GM12878 (cell line): ENCODE measurements around the gene CNGB1. TPM values are rescaled to one million over a fixed set of nuclear protein-coding genes. Genes with fewer than 3 reads are reported as not detected.

Source experiments
- BRCA1 ChIP-seq: IDR thresholded peaks from 2 replicates; pipeline ENCODE4 v1.6.1; 2011; ENCODE audit warnings: low read depth, low read length, improper control_type of control experiment
- CBX3 ChIP-seq: fragments of 200-600 bp; sonication (generic); IDR thresholded peaks from 2 replicates; pipeline ENCODE4 v1.6.1; 2016; ENCODE audit warnings: low read depth, borderline replicate concordance
- CBX5 ChIP-seq: sonication (generic); IDR thresholded peaks from 2 replicates; pipeline ENCODE4 v1.6.1; 2016; ENCODE audit warnings: low read depth, moderate library complexity, mild to moderate bottlenecking, inconsistent platforms
- CHD1 ChIP-seq: IDR thresholded peaks from 2 replicates; pipeline ENCODE4 v1.6.1; 2012; ENCODE audit warnings: low read depth, low read length, improper control_type of control experiment
- EED ChIP-seq: sonication (generic); IDR thresholded peaks from 2 replicates; pipeline ENCODE4 v1.6.1; 2016; ENCODE audit warnings: antibody characterized with exemption, low read depth
- FOXK2 ChIP-seq: fragments of 450-650 bp; IDR thresholded peaks from 2 replicates; pipeline ENCODE4 v1.6.1; 2017; ENCODE audit warnings: mild to moderate bottlenecking, moderate library complexity
- GABPA ChIP-seq: IDR thresholded peaks from 2 replicates; pipeline ENCODE4 v1.6.1; 2014; ENCODE audit warnings: antibody characterized with exemption, low read depth, mild to moderate bottlenecking, inconsistent platforms
- KAT2A ChIP-seq: conservative IDR thresholded peaks from 2 replicates; pipeline ENCODE4 v1.6.1; 2011; ENCODE audit warnings: low read depth, low read length; ENCODE audit not compliant: control insufficient read depth
- MEF2B ChIP-seq: fragments of 450-650 bp; IDR thresholded peaks from 2 replicates; pipeline ENCODE4 v1.6.1; 2018; ENCODE audit warnings: mild to moderate bottlenecking, moderate library complexity; ENCODE audit not compliant: partially characterized antibody, poor library complexity, severe bottlenecking
- MXI1 ChIP-seq: fragments of 150-350 bp; IDR thresholded peaks from 2 replicates; pipeline ENCODE4 v1.6.1; 2011; ENCODE audit warnings: low read depth, mild to moderate bottlenecking, inconsistent platforms, low read length, improper control_type of control experiment
- NFIC ChIP-seq: IDR thresholded peaks from 2 replicates; pipeline ENCODE4 v1.6.1; 2012; ENCODE audit warnings: low read depth, mild to moderate bottlenecking, inconsistent platforms, low read length, moderate library complexity
- NFXL1 ChIP-seq: fragments of 450-650 bp; IDR thresholded peaks from 2 replicates; pipeline ENCODE4 v1.6.1; 2017; ENCODE audit warnings: antibody characterized with exemption, mild to moderate bottlenecking, borderline replicate concordance
- NFYA ChIP-seq: IDR thresholded peaks from 2 replicates; pipeline ENCODE4 v1.6.1; 2011; ENCODE audit warnings: low read depth, mild to moderate bottlenecking, low read length, improper control_type of control experiment, borderline replicate concordance
- NKRF ChIP-seq: fragments of 450-650 bp; conservative IDR thresholded peaks from 2 replicates; pipeline ENCODE4 v1.6.1; 2017; ENCODE audit warnings: mild to moderate bottlenecking, moderate library complexity
- POLR2AphosphoS2 ChIP-seq: IDR thresholded peaks from 2 replicates; pipeline ENCODE4 v1.6.1; 2011; ENCODE audit warnings: low read depth, mild to moderate bottlenecking, low read length, improper control_type of control experiment, moderate library complexity
- POLR2AphosphoS5 ChIP-seq: IDR thresholded peaks from 2 replicates; pipeline ENCODE4 v1.6.1; 2011; ENCODE audit warnings: mild to moderate bottlenecking, low read length, inconsistent platforms
- RB1 ChIP-seq: fragments of 450-650 bp; formaldehyde crosslinking; IDR thresholded peaks from 2 replicates; pipeline ENCODE4 v1.6.1; 2017; ENCODE audit warnings: mild to moderate bottlenecking, borderline replicate concordance
- SPI1 ChIP-seq: IDR thresholded peaks from 2 replicates; pipeline ENCODE4 v1.6.1; 2011; ENCODE audit warnings: low read depth, mild to moderate bottlenecking, low read length, moderate library complexity, borderline replicate concordance; ENCODE audit not compliant: insufficient read depth
- SUZ12 ChIP-seq: fragments of 200-600 bp; sonication (generic); IDR thresholded peaks from one replicate; pipeline ENCODE4 v1.6.1; 2018; ENCODE audit warnings: antibody characterized with exemption, mild to moderate bottlenecking; ENCODE audit not compliant: unreplicated experiment
- TARDBP ChIP-seq: IDR thresholded peaks from 2 replicates; pipeline ENCODE4 v1.6.1; 2016; ENCODE audit warnings: borderline replicate concordance
- ZBTB11 ChIP-seq: fragments of 450-650 bp; formaldehyde crosslinking; IDR thresholded peaks from 2 replicates; pipeline ENCODE4 v1.5.0; 2022; ENCODE audit warnings: mild to moderate bottlenecking, missing genetic modification characterization
- ZNF274 ChIP-seq: IDR thresholded peaks from one replicate; pipeline ENCODE4 v1.8.0; 2011; ENCODE audit not compliant: insufficient read length, insufficient read depth
- polyA plus RNA-seq, 11 experiments: library from polyadenylated mRNA; depleted of rRNA in 4 of 11; unstranded in 6 of 11; stranded (reverse) in 5 of 11; fragments of >200 nt; fragmentation: Nextera tagmentation in 4 of 11; fragmentation: Illumina TruSeq in 1 of 11; extraction: Ambion mirVana in 4 of 11; extraction: Trizol in 1 of 11; gene quantifications; 1 replicate in 1 of 11; 2 replicates in 10 of 11; pipeline versions ENCODE4 v1.2.1 to v1.2.3, GENCODE V29; 2011 to 2016; ENCODE audit warnings: inconsistent platforms in 2 of 11, missing spikeins in 2 of 11, low read depth in 1 of 11
- total RNA-seq, 4 experiments: library from RNA; depleted of rRNA in 3 of 4; stranded (reverse); fragments of >200 nt in 3 of 4; fragmentation: Illumina TruSeq in 1 of 4; extraction: Trizol in 1 of 4; gene quantifications; 2 replicates each; pipeline versions ENCODE4 v1.2.1 to v1.2.3, GENCODE V29; 2013 to 2021
- TF ChIP-seq, protein P1 (sequence below): IDR thresholded peaks from 2 replicates; pipeline ENCODE4 v1.6.1; 2011; ENCODE audit warnings: low read depth, mild to moderate bottlenecking, low read length, moderate library complexity, borderline replicate concordance; ENCODE audit errors: extremely low read depth

The CNGB1 gene
- total and polyA plus RNA-seq, 10 of the 15 experiments (the other 5 are each of a cell fraction or from before 2014, with no cell fraction given), result 0.03 TPM; not detected in 9

DNA sequence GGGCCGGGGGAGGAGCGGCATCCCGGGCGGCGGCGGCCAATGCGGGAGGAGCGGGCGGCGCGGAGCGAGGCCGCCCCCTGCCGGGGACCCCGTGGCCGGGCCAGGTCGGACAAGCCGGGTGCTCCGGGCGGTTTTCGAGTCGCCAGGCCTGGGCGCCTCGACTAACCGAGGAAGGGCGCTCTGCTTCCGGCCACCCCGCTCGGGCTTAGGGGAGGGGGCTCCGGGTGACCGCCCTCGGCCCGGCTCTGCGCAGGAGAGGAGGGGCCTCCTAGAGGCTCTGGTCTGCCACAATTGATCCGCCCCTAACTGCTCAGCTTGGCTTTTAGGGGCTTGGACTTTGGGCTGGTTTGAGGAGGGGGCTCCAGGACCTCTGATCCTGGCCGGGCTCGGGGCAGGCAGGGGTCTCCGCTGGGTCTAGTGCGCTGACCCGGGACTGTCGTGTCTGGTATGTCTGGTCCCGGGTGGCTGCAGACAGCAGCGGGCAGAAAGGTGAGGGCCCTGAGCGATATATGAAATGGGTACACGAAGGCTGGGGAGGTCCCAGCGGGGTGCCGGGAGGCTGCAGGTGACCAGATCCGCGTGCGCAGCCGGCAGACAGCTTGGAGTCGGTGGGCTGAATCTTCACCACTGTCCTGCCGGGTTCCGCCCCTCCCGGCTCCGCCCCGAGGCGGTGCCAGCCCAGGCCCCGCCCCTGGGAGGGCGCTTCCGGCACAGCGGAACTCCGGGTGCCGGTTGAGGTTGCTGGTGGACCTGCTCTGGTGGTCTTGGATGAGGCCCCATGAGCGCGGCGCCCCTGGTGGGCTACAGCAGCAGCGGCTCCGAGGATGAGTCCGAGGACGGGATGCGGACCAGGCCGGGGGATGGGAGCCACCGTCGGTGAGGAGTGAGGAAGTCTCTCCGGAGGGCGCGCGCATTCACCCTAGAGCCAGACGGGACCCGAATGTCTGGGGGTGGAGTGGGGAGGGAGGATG, 30.1 kb upstream of the CNGB1 start, which contains the start of gene USB1 (continued):
- TF ChIP-seq KAT2A (no peak), GABPA (no peak), NFXL1 (no peak), ZNF274 (no peak), CBX3 (no peak), POLR2AphosphoS2 (no peak), NFYA (no peak), SPI1 (peak; percentile 46; the same call in 1 of the 2 replicates), SUZ12 (no peak), EED (0 out of 2 replicates have a peak, but pooled peaks have one; percentile 19), NKRF (no peak), POLR2AphosphoS5 (peak; percentile 70), TARDBP (no peak), MEF2B (no peak), NFIC (no peak), ZBTB11 (CRISPR knock-in tag) (no peak), CBX5 (no peak), FOXK2 (no peak), CHD1 (no peak), RB1 (no peak; the same call in 1 of the 2 replicates), MXI1 (no peak; the same call in 1 of the 2 replicates), BRCA1 (no peak)
- TF ChIP-seq, protein P1, sequence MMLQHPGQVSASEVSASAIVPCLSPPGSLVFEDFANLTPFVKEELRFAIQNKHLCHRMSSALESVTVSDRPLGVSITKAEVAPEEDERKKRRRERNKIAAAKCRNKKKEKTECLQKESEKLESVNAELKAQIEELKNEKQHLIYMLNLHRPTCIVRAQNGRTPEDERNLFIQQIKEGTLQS, result no peak
